Fibroblast of lung (primary cell): Measurements from ENCODE around the gene DMAC2. TPM values are rescaled to one million over a fixed set of nuclear protein-coding genes. Genes with fewer than 3 reads are reported as not detected.

Experiments used
- DNase-seq, 2 donors: peaks; one replicate each; pipeline versions ENCODE4 v3.0.0 to v3.0.0-alpha.2; 2010; ENCODE audit warnings: low read depth in 2 of 2
- H2AFZ ChIP-seq: 2 replicates; pipeline ENCODE4 v1.5.1; 2012; ENCODE audit warnings: low read length, control low read depth, inconsistent platforms
- H3K27ac ChIP-seq: 2 replicates; pipeline ENCODE4 v1.5.1; 2011; ENCODE audit warnings: low read length, control low read depth; ENCODE audit not compliant: insufficient read depth
- H3K27me3 ChIP-seq: 2 replicates; pipeline ENCODE4 v1.5.1; 2011; ENCODE audit warnings: mild to moderate bottlenecking, low read length; ENCODE audit not compliant: control insufficient read depth, insufficient read depth
- H3K36me3 ChIP-seq: 2 replicates; pipeline ENCODE4 v1.5.1; 2011; ENCODE audit warnings: low read length; ENCODE audit not compliant: control insufficient read depth, insufficient read depth
- H3K4me1 ChIP-seq: 2 replicates; pipeline ENCODE4 v1.5.1; 2011; ENCODE audit warnings: low read length; ENCODE audit not compliant: control insufficient read depth, insufficient read depth; ENCODE audit errors: extremely low read depth
- H3K4me2 ChIP-seq: 2 replicates; pipeline ENCODE4 v1.5.1; 2011; ENCODE audit warnings: low read length, control low read depth; ENCODE audit not compliant: insufficient read depth; ENCODE audit errors: extremely low read depth
- H3K4me3 ChIP-seq, 4 experiments: fragments of 200-600 bp in 1 of 4; sonication (generic) in 1 of 4; replicated peaks in 1 of 4; 2 replicates each; pipeline ENCODE4 v1.5.1; 2011 to 2016; ENCODE audit warnings: low read length in 4 of 4, low read depth in 3 of 4, mild to moderate bottlenecking in 3 of 4, control low read depth in 2 of 4, inconsistent platforms in 1 of 4, mixed read lengths in 1 of 4; ENCODE audit not compliant: insufficient read depth in 1 of 4; ENCODE audit errors: control extremely low read depth in 1 of 4
- H3K79me2 ChIP-seq: 2 replicates; pipeline ENCODE4 v1.5.1; 2012; ENCODE audit warnings: mild to moderate bottlenecking, low read length, inconsistent platforms; ENCODE audit not compliant: control insufficient read depth, insufficient read depth
- H3K9ac ChIP-seq: 2 replicates; pipeline ENCODE4 v1.5.1; 2011; ENCODE audit warnings: mild to moderate bottlenecking, low read length, control low read depth; ENCODE audit not compliant: insufficient read depth
- H3K9me3 ChIP-seq: 2 replicates; pipeline ENCODE4 v1.5.1; 2012; ENCODE audit warnings: low read depth, low read length; ENCODE audit not compliant: control insufficient read depth, insufficient read depth
- H4K20me1 ChIP-seq: 2 replicates; pipeline ENCODE4 v1.5.1; 2011; ENCODE audit warnings: low read length; ENCODE audit not compliant: control insufficient read depth, insufficient read depth; ENCODE audit errors: extremely low read depth
- CTCF ChIP-seq, 2 donors: IDR thresholded peaks in 1 of 2; conservative IDR thresholded peaks in 1 of 2; 1 replicate in 1 of 2; 2 replicates in 1 of 2; pipeline ENCODE4 v1.5.1; 2011 to 2012; ENCODE audit warnings: low read length in 2 of 2, control low read depth in 1 of 2, inconsistent platforms in 1 of 2, low read depth in 1 of 2, mild to moderate bottlenecking in 1 of 2
- EZH2 ChIP-seq: IDR thresholded peaks from 2 replicates; pipeline ENCODE4 v1.5.1; 2012; ENCODE audit warnings: low read length, control low read depth, mild to moderate bottlenecking; ENCODE audit errors: missing control alignments
- polyA plus RNA-seq, 2 donors: library from polyadenylated mRNA; depleted of rRNA in 1 of 2; stranded (reverse) in 1 of 2; unstranded in 1 of 2; fragments of >200 nt; gene quantifications; 2 replicates each; pipeline ENCODE4 v1.2.1, GENCODE V29; 2011 to 2012; ENCODE audit warnings: missing spikeins in 1 of 2
- total RNA-seq: library from RNA; depleted of rRNA; stranded (reverse); fragments of >200 nt; gene quantifications from 2 replicates; pipeline ENCODE4 v1.2.1, GENCODE V29; 2014

The DMAC2 gene
- total and polyA plus RNA-seq, 2 donors (not counting 1 experiment from before 2014, with no cell fraction given), result 31.0 to 52.3 TPM

GRCh38 chr19:41414461-41414860, 25.3 kb downstream of the DMAC2 start:
- Histone ChIP-seq H3K4me1 (no peaks in the 10 kb centered on the region), H3K27me3 (no peaks in the 10 kb centered on the region), H4K20me1 (no peaks in the 10 kb centered on the region), H3K9me3 (no peaks in the 10 kb centered on the region), H3K36me3 (peaks cover 3% of the 10 kb centered on the region), H3K4me2 (no peak overlapping the region), H3K4me3 (no peak overlapping the region), H2AFZ (no peak overlapping the region), H3K79me2 (no peaks in the 10 kb centered on the region), H3K27ac (no peak overlapping the region), H3K9ac (no peak overlapping the region)
- no peak for DNase-seq
- no peak for TF ChIP-seq EZH2
- TF ChIP-seq CTCF (conservative IDR thresholded peaks at IDR 0.05 in 1 of 2, IDR thresholded peaks at IDR 0.05 in 1 of 2; ENCODE audit: low read depth in 1 of 2, low read length in 2 of 2), result no peak

DNA sequence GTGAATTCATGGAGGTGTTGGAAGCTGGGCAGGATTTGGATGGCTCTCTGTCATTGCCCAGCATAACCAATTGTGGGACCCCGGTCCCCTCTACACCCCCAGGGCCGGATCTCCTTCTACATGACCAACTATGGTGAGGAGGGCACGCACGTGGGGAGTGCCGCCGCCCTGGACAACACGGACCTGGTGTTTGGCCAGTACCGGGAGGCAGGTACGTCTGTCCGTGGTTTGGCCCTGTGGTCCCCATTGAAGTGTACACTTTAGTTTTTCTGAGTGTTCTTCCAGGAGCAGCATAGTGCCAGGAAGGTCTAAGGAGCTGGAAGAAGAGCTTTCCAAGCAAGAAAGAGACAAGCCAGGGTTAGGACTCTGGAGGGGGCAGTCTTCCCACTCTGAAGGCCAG, 25.8 kb downstream of the DMAC2 start:
- H2AFZ ChIP-seq, result no peak overlapping the region
- no peaks in the 10 kb centered on the region for H3K79me2 ChIP-seq
- peaks cover 3% of the 10 kb centered on the region for H3K36me3 ChIP-seq
- H4K20me1 ChIP-seq, result no peaks in the 10 kb centered on the region
- no peaks in the 10 kb centered on the region for H3K9me3 ChIP-seq
- H3K4me1 ChIP-seq, result no peaks in the 10 kb centered on the region
- H3K4me2 ChIP-seq, result no peak overlapping the region
- TF ChIP-seq EZH2 (no peak), CTCF (conservative IDR thresholded peaks at IDR 0.05 in 1 of 2, IDR thresholded peaks at IDR 0.05 in 1 of 2; ENCODE audit: low read depth in 1 of 2, low read length in 2 of 2) (no peak)
- H3K27me3 ChIP-seq, result no peaks in the 10 kb centered on the region
- H3K4me3 ChIP-seq, result no peak overlapping the region
- no peak overlapping the region for H3K27ac ChIP-seq
- no peak overlapping the region for H3K9ac ChIP-seq
- DNase-seq, result no peak

DNA sequence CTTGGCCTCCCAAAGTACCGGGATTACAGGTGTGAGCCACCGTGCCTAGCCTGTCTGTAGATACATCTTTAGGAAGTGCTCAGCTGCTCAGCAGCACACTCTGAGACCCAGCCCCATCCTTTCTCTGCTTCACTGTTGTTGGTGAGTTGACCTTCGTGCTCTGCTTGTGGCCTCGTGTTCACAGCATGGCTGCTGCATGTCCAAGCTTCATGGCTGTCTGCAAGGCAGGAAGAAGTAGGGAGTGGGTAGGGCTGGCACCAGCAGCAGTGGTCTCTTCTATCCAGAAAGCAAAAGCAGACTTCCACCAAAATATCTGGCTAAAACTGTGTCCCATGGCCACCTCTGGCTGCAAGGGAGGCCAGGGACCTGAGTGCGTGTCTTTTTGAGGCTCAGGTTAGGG, 26.8 kb downstream of the DMAC2 start:
- no peaks in the 10 kb centered on the region for H3K4me1 ChIP-seq
- no peak overlapping the region for H3K4me3 ChIP-seq
- H3K27ac ChIP-seq, result no peak overlapping the region
- H3K9me3 ChIP-seq, result no peaks in the 10 kb centered on the region
- H3K27me3 ChIP-seq, result no peaks in the 10 kb centered on the region
- no peak for DNase-seq
- no peak overlapping the region for H2AFZ ChIP-seq
- no peaks in the 10 kb centered on the region for H3K79me2 ChIP-seq
- no peak overlapping the region for H3K4me2 ChIP-seq
- H3K9ac ChIP-seq, result no peak overlapping the region
- no peak for TF ChIP-seq EZH2
- no peak for TF ChIP-seq CTCF (conservative IDR thresholded peaks at IDR 0.05 in 1 of 2, IDR thresholded peaks at IDR 0.05 in 1 of 2; ENCODE audit: low read depth in 1 of 2, low read length in 2 of 2)
- no peaks in the 10 kb centered on the region for H4K20me1 ChIP-seq
- peaks cover 3% of the 10 kb centered on the region for H3K36me3 ChIP-seq
